Prostate gland (tissue), 2 donors: ENCODE data around the gene PLK5.

ENCODE experiments used
- CTCF ChIP-seq, 4 experiments: fragments of 200-600 bp in 2 of 4; fragments of 450-650 bp in 2 of 4; sonication (generic) in 2 of 4; IDR thresholded peaks; 1 replicate in 3 of 4; 2 replicates in 1 of 4; pipeline ENCODE4 v1.5.1; 2016 to 2019; ENCODE audit warnings: antibody characterized with exemption in 4 of 4, mild to moderate bottlenecking in 2 of 4, moderate library complexity in 2 of 4
- POLR2AphosphoS5 ChIP-seq: sonication (generic); formaldehyde crosslinking; IDR thresholded peaks from one replicate; pipeline ENCODE4 v1.6.1; 2017; ENCODE audit warnings: antibody characterized with exemption

- TF ChIP-seq CTCF (IDR thresholded peaks at IDR 0.05): peak in 1 of 4 experiments; percentile 13
- no peak for TF ChIP-seq POLR2AphosphoS5
Observed at GRCh38 chr19:1523412-1524286, at the start of gene PLK5.
